HG03575 (cell line): ENCODE data around the gene ACIN1.

Source experiments
- ATAC-seq: cut with Tn5 transposase; IDR thresholded peaks from one replicate; pipeline ENCODE4 v1.9.1; 2021; ENCODE audit not compliant: unreplicated experiment, insufficient number of reproducible peaks, low FRiP score; ENCODE audit errors: extremely low read depth

ACIN1 gene

GRCh38 chr14:23125933-23126524, 31.1 kb upstream of the ACIN1 start:
- no peak for ATAC-seq

GRCh38 chr14:23125011-23125410, 30.1 kb upstream of the ACIN1 start:
- ATAC-seq, result no peak

DNA sequence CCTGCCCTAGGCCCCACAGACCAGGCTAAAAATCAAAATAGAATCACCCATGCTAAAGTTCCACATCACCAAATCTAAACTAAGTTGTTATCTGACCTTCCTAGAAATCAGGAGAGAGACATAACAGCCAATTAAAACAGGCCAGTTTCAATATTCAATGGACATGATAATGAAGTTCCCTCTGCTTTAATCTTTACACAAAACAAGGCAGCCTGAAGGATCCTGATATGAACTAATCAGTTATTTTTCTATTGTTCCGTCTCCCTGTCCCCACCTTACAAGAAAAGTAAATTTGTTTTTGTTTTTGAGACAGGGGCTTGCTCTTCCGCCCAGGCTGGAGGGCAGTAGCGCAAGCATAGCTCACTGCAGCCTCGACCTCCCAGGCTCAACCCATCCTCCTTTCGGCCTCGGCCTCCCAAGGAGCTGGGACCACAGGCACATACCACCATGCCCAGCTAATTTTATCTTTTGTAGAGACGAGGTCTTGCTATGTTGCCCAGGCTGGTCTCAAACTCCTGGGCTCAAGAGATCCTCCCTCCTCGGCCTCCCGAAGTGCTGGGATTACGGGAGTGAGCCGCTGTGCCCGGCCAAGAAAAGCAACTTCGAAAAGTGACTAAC, 29.5 kb upstream of the ACIN1 start:
- ATAC-seq, result no peak

DNA sequence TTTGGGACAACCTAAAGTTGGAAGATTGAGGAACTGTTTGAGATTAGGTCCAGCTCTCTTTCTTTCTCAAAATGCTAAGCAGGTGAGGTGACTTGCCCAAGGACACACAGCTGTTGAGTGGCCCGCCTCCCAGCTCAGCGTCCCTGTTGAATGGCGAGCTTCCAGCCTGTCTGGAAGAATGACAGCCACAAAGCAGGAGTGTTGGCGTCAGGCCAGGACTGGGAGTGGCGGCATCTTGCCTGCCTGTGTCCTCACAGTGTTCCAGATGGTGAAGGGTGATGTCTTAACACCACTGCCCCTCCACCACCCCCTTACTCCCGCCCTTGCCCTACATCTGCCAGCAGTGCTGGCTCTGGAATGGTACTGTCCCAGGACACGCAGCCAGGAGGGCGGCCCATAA, 28.5 kb upstream of the ACIN1 start:
- ATAC-seq, result no peak

DNA sequence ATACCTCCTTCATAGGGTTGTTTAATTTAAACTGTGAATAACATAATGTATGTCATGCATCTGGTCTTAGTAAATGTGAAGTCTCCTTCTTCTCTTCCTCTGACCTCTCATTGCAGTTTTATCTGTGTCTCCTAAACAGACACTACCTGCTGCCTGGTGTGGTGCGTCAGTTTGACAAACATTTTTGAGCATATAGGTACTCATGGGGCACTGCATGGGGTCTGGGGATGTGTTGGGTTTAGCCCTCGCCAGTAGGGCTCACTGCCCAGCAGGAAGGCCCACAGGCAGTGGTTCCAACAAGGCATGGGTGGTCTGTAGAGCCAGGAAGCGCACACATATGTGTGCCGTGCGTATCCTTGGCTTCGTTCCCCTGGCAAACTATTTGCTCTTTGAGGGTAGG, 27.1 kb upstream of the ACIN1 start:
- ATAC-seq, result no peak

DNA sequence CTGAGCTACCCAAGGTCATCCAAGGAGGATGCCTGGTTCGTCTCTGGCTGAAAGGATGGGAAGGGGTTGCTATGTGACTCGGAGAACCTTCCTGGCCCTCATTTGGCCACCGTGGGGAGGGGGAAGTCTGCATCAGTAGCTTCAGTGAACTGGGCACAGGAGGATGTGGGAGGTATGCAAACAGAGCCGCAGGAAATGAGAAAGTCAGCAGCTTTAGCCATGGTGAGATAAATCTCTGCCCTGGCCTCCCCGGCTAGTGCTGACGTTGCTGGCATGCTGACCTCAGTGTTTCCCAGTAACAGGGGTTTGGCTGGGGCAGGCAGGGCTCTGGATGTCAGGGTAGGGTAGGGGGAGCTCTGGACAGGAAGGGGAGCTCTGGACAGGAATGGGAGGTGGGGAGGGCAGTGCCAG, 26.4 kb upstream of the ACIN1 start:
- ATAC-seq, result no peak

- ATAC-seq, result no peak
Observed at GRCh38 chr14:23120541-23121251, 25.8 kb upstream of the ACIN1 start.

GRCh38 chr14:23119363-23120327, 24.7 kb upstream of the ACIN1 start:
- ATAC-seq, result no peak

- no peak for ATAC-seq
Observed at GRCh38 chr14:23118506-23119362, 23.8 kb upstream of the ACIN1 start, which contains the start of gene CEBPE. CEBPE (minus strand) TSS chr14:23119255; CDS start chr14:23119091, 164 bp downstream.

DNA sequence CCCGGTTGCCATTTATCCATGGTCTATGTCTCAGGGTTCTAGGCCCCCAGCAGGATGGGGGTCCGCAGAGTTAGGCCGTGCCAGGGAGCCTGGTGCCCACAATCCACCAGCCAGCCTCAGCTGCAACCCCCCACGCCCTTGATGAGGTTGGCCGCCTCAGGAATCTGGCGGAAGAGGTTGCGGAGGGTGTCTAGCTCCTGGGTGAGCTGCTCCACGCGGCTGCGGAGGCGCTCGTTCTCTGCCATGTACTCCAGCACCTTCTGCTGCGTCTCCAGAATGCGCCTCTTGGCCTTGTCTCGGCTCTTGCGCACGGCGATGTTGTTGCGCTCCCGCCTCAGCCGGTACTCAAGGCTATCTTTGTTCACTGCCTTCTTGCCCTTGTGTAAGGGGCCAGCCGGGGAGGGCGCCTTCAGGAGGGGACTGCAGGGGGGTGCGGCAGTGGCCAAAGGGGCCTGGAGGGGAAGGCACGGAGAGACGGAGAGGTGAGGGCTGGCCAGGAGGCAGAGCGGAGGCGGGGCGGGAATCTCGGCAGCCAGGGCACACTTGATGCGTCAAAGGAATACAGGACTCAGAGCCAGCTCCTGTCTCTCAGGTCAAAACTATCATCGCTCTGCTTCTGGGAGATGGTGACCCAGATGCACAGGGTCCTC, 22.6 kb upstream of the ACIN1 start:
- ATAC-seq, result no peak

DNA sequence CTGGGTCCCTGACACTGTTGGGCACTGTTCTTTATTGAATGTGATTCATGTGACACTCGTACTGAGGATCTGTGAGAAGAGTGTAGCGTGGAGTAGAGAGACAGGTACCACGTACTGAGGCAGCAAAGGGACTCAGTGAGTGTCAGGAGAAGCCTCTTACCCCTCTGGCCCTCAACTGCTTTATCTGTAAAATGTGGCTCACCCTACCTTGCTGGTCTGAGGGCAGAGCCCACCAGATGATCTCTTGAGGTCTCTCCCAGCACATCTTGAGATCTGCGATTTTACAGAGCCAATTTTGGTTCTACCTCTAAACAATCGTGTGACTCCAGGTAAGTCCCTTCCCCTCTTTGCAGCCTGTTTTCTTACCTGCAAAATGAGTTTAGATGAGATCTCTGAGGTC, 21.0 kb upstream of the ACIN1 start:
- no peak for ATAC-seq

DNA sequence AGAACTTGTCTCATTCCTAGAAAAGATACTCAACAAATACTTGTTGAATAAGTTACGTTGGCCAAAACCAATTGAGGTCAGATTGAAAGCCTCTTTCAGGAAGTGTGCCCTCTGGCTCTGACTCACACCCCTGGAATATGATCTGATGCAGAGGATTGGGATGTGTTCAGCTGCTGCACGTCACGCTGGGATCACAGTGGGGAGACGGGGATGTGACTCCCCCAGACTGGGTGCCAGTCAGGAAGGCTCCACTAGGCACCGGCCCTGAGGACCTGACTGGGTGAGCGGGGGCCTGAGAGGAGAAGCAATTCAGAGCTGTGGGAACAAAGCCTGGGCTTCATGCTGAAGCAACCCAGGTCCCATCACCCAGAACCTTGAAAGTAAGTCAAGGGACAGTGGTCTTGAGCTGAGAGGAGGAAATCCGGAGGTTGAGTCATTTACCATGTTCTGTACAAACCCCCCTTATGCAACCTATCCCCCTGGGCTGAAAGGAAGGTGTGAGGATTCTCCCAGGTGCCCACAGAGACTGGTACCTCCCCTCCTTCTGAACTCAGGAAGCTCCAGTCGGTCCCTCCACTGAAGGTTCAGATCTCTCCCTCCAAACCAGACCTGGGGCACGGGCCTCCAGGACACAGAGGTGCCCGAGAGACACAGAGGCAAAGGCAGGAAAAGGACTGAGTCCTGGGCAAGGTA, 20.2 kb upstream of the ACIN1 start:
- no peak for ATAC-seq

- ATAC-seq, result no peak
Observed at GRCh38 chr14:23114669-23115038, 19.7 kb upstream of the ACIN1 start.

- ATAC-seq, result no peak
Observed at GRCh38 chr14:23114120-23114458, 19.2 kb upstream of the ACIN1 start.

DNA sequence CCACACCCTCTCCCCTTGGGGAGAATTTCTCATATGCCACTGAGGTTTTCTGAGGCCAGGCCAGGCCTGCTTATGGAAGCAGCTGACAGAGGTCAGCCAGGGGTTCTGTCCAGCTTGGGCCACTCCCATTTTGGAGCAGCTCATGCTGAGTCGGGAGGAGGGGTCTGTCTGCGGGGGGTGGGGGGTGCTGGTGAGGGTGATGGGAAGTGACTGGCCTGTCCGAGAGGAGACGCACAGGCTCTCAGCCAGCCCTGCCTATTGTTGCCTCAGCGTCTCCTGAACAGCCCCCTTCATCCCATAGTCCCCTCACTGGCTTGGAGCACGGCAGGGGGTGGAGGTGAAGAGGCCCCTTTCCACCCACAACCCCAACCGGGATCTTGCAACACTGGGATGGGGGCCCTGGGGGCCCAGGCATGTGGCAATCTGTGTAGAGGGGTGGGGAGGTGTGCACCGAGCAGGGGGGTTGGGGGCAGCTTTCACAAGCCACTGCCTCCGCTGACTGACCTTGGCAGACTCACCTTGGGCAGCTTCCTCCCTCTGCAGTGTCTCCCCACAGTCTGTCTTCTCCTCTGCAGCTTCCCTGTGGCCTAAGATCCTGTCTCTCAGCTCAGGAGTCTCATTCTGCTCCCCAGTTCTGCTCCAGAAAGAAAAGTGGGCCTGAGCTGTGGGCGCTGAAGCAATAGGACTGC, 18.6 kb upstream of the ACIN1 start:
- no peak for ATAC-seq

- no peak for ATAC-seq
Observed at GRCh38 chr14:23112359-23113178, 17.6 kb upstream of the ACIN1 start.
